Cortex of kidney (tissue), 1 donor: ENCODE results near the gene LIN37.

Experiments used
- DNase-seq: peaks from one replicate; lab custom pipeline; 2025; lab: John Stamatoyannopoulos, UW

The LIN37 gene

DNA sequence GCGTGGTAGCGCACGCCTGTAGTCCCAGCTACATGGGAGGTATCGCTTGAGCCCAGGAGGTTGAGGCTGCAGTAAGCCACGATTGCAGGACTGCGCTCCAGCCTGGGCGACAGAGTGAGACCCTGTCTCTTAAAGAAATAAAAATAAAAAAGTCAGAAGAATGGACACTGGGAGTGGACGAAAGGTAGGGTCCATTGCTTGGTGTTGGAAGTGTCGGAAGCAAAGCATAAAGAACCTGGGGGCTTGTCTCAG, 26.6 kb downstream of the LIN37 start:
- DNase-seq = no peak

DNA sequence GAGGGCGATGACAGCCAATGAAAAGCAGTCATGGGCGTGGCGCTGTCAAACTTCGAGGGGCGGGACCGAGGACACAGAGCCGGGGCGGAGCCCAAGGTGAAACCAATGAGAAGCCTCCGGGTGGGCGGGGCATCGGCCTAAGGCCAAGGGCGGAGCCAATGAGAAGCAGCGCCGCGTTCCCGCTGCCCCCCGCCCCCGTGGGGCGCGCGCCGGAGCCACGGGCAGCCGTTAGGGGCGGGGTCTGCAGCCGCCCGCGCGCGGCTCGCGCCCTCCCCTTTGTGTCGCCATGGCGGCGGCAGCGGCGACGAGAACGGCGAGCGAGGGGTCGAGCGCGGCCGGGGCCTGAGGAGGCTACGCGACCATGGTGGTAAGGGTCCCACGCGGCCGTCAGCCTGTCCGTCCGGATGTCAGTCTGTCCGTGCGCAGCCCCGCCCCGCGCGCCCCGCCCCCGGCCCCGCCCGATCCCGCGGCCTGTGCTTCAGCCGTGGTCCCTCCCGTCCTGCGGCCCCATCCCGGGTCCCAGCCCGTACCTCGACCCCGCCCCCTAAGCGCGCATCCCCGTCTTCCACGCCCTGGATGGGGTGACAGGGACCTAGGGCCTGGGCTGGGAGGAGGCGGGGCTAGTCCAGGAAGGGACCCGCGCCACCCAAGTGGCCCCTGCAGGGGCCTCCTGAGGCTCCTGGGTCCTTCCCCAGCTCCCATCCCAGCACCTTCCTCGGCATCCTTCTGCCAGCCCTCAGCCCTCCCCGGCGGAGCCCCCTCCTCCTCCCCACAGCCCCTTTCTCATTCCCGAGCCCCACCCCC, 27.1 kb downstream of the LIN37 start, which contains the start of gene ARHGAP33:
Gene ARHGAP33, plus strand, starts transcription at position 267 of the 804 bp plus-strand sequence. Its CDS starts 95 bp downstream, at position 362.
- DNase-seq = no peak

- DNase-seq = no peak
These were observed 27.9 kb downstream of the LIN37 start for GRCh38 chr19:35776102-35776788.

DNA sequence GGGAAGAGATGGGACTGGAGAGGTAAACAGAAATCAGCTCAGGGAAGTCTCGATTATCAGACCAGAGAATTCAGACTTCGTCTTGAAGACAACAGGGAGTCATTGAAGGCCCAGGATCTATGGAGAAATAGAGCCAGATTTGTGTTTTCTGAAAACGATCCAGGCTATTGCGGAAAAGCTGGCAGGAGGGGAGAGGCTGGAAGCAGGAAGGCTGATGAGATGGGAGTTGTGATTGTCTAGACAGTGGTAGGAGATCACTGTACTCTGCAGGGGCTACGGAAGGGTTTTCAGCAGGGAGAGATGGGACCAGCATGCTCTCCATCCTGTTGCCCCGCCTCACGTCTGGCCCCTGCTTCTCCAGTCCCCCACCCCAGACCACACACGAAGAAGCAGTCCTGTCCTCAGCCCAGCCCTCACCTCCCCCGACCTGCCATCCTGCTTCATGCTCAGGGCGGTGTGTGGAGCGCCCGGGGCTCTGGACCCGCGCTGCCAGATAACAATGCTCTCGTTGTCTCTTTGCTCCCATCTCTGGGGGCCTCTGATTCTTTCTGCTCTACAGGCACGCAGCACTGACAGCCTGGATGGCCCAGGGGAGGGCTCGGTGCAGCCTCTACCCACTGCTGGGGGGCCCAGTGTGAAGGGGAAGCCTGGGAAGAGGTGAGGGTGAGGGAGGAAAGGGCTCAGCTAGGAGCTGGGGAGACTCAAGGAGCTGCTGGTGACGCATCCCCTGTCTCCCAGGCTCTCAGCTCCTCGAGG, 28.9 kb downstream of the LIN37 start:
- DNase-seq = no peak

DNA sequence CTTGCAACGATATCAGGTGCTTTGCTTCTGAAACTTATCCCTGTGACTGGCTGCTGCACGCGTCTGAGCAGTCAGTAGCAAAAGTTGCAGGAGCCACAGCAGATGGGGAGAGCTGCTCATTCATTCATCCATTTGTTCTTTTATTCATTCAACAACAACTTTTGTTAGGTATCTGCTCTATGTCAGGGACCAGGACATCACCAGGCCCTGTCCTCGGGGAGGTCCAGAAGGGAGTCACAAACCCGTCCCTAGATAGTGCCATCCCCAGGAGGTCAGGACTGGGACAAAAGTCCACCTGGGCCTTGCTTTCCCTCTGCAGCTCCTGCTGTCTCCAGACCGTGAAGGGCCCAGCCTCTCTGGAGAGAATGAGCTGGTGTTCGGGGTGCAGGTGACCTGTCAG, 29.6 kb downstream of the LIN37 start:
- DNase-seq = no peak

GRCh38 chr19:35779033-35779432, 30.7 kb downstream of the LIN37 start:
- no peak for DNase-seq

DNA sequence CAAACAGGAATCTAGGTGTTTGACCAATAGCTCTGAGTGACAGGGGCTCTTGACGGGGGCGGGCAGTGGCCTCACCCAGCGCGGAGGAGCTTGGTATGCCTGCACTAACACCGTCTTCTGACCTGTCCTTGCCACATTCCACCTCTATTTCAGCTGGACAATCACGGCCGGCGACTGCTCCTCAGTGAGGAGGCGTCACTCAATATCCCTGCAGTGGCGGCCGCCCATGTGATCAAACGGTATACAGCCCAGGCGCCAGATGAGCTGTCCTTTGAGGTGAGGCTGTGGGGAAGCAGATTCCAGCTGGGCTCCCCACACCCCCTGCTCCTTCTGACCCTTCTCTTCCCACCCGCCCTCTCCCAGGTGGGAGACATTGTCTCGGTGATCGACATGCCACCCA, 31.7 kb downstream of the LIN37 start:
- DNase-seq = no peak

GRCh38 chr19:35780717-35781116, 32.3 kb downstream of the LIN37 start:
- no peak for DNase-seq

GRCh38 chr19:35781650-35782049, 33.3 kb downstream of the LIN37 start:
- no peak for DNase-seq

GRCh38 chr19:35782589-35782988, 34.2 kb downstream of the LIN37 start:
- DNase-seq = no peak

DNA sequence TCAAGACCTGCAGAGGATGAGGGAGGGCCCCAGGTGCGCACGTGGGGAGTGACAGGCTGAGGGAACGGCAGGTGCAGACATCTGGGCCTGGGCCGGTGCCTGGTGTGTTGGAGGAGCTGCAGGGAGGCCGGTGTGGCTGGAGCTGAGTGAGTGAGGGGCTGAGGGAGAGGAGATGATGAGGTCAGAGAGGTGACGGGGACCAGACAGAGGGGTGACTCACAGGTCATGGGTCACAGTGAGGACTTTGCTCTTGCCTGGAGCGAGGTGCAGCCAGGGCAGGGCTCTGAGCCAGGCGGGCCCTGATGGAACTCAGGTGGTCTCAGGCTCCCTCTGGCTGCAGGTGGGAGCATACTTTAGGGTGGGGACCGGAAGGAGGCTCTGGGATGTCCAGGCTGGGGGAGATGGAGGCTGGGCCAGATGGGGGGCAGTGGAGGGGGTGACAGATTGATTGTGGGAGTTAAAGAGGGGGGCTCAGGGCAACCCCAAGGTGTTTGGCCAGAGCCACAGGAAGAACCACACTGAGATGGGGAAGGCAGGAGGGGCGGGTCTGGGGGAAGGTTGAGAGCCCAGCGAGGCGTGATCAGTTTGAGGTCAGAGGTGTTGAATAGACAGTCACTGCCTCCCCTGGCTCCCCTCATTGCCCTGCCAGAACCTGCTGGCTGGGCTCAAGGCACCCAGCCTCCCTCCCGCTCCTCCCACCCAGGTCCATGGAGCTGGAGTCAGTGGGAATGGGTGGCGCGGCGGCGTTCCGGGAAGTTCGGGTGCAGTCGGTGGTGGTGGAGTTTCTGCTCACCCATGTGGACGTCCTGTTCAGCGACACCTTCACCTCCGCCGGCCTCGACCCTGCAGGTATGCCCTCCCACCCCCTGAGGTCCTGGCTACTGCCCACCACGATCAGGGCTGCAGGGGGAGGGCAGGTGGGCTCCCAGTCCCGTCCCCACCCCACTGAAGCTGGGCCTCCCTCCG, 35.4 kb downstream of the LIN37 start:
- no peak for DNase-seq

DNA sequence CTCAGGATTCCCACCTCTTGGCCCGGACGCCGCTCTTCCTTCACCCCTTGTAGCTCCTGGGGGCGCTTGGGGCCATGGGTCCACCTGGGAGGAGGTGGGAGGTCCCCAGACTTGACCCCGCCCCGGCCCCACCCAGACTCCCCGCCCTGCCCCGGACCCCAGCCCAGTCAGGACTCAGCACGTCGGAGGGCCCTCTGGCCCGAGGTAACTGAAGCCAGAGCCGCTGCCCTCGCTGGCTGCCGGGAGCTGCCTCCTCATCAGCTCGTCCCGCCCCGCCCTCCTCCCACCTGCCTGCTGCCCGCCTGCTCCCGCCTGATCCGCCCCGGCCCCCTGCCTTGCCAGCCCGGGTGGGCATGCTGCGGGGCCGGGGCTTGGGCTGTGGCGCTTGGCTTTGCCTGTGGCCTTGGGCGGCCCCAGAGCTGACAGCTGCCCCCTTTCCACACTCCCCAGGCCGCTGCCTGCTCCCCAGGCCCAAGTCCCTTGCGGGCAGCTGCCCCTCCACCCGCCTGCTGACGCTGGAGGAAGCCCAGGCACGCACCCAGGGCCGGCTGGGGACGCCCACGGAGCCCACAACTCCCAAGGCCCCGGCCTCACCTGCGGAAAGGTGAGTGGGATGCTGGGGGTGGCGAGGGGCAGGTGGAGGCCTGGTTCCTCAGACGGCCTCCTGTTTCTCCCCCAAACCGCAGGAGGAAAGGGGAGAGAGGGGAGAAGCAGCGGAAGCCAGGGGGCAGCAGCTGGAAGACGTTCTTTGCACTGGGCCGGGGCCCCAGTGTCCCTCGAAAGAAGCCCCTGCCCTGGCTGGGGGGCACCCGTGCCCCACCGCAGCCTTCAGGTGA, 36.3 kb downstream of the LIN37 start:
- no peak for DNase-seq

- no peak for DNase-seq
These were observed 36.9 kb downstream of the LIN37 start for GRCh38 chr19:35785339-35785627.

DNA sequence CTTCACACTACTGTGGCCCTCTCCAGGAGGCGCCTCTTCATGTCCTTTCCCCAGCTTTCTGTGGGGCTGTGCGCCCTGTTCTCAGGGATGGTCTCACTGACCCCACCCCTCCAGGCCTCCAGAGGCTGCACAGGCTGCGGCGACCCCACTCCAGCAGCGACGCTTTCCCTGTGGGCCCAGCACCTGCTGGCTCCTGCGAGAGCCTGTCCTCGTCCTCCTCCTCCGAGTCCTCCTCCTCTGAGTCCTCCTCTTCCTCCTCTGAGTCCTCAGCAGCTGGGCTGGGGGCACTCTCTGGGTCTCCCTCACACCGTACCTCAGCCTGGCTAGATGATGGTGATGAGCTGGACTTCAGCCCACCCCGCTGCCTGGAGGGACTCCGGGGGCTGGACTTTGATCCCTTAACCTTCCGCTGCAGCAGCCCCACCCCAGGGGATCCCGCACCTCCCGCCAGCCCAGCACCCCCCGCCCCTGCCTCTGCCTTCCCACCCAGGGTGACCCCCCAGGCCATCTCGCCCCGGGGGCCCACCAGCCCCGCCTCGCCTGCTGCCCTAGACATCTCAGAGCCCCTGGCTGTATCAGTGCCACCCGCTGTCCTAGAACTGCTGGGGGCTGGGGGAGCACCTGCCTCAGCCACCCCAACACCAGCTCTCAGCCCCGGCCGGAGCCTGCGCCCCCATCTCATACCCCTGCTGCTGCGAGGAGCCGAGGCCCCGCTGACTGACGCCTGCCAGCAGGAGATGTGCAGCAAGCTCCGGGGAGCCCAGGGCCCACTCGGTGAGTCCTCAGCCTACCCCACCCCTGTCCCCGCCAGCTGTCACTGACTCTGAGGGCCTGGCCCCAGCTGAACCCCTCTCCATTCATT, 38.2 kb downstream of the LIN37 start:
- no peak for DNase-seq

- no peak for DNase-seq
These were observed 38.9 kb downstream of the LIN37 start for GRCh38 chr19:35787227-35787799.

- DNase-seq = no peak
These were observed 40.0 kb downstream of the LIN37 start for GRCh38 chr19:35788205-35788960.

GRCh38 chr19:35789195-35789977, 41.0 kb downstream of the LIN37 start:
- no peak for DNase-seq
